K562 (cell line): ENCODE data around the gene NMS. TPM values are rescaled to one million over a fixed set of nuclear protein-coding genes. Genes with fewer than 3 reads are reported as not detected.

Source experiments
- ATAC-seq: fragments of 200-7000 bp; cut with Tn5 transposase; 3 replicates; pipeline ENCODE4 v1.9.1; 2020; ENCODE audit warnings: moderate library complexity
- BruUV-seq: library from RNA; stranded (reverse); fragments of 400-500 nt; replicated peaks from 2 replicates; lab custom pipeline; 2021; lab: Mats Ljungman, UMichigan
- CTCF ChIA-PET: fragments of 300-600 bp; formaldehyde crosslinking; extraction: SDS; loops from one replicate; lab custom pipeline; 2021; ENCODE audit warnings: low intra/inter-chr PET ratio; lab: Yijun Ruan, JAX
- POLR2A ChIA-PET: fragments of 300-600, 350-650 bp; sonication (Branson Sonifier 250); formaldehyde crosslinking; extraction: SDS; loops from one replicate; lab custom pipeline; 2021; ENCODE audit warnings: antibody characterized with exemption, inconsistent platforms; lab: Yijun Ruan, JAX
- DNase-seq, 4 experiments: peaks; one replicate each; pipeline versions ENCODE4 v3.0.0 to v3.0.0-alpha.2; 2011 to 2018; ENCODE audit warnings: low spot score in 3 of 4, mixed read lengths in 3 of 4; ENCODE audit errors: extremely low read depth in 1 of 4
- FAIRE-seq: peaks from 2 replicates; lab custom pipeline; 2011; peaks lifted over from hg19 to GRCh38; lab: Jason Lieb, UNC
- H2AFZ ChIP-seq: 2 replicates; pipeline ENCODE4 v1.6.0; 2011; ENCODE audit warnings: low read depth, low read length, control low read depth, inconsistent platforms
- H3K27ac ChIP-seq: fragments of 200-600 bp; 3 replicates; pipeline ENCODE4 v1.8.0; 2011; ENCODE audit warnings: low read depth, mild to moderate bottlenecking, control low read depth, inconsistent platforms, low read length, moderate library complexity, mixed read lengths; ENCODE audit errors: extremely low read depth
- H3K27me3 ChIP-seq, 2 experiments: fragments of 300-600 bp in 1 of 2; 2 replicates in 1 of 2; 3 replicates in 1 of 2; pipeline versions ENCODE4 v1.6.0 to v1.8.0; 2011; ENCODE audit warnings: inconsistent platforms in 2 of 2, low read length in 2 of 2, mild to moderate bottlenecking in 1 of 2, mixed read lengths in 1 of 2, moderate library complexity in 1 of 2; ENCODE audit not compliant: control insufficient read depth in 2 of 2, insufficient read depth in 2 of 2
- H3K36me3 ChIP-seq: fragments of 300-600 bp; 3 replicates; pipeline ENCODE4 v1.8.0; 2011; ENCODE audit warnings: mild to moderate bottlenecking, low read length, inconsistent platforms; ENCODE audit not compliant: control insufficient read depth, insufficient read depth
- H3K4me1 ChIP-seq, 2 experiments: fragments of 200-600 bp in 1 of 2; replicated peaks in 1 of 2; 2 replicates in 1 of 2; 3 replicates in 1 of 2; pipeline versions ENCODE4 v1.5.1 to v1.8.0; 2011; ENCODE audit warnings: inconsistent platforms in 2 of 2, low read length in 2 of 2, mild to moderate bottlenecking in 1 of 2, mixed read lengths in 1 of 2, moderate library complexity in 1 of 2; ENCODE audit not compliant: control insufficient read depth in 2 of 2, insufficient read depth in 2 of 2
- H3K4me2 ChIP-seq: 2 replicates; pipeline ENCODE4 v1.6.1; 2011; ENCODE audit warnings: low read length, control low read depth, inconsistent platforms, mixed read lengths; ENCODE audit not compliant: insufficient read depth
- H3K4me3 ChIP-seq: fragments of 200-600 bp; sonication (generic), shearing (Covaris generic); 2 replicates; pipeline ENCODE4 v1.5.1; 2016; ENCODE audit warnings: control low read depth, inconsistent platforms
- H3K79me2 ChIP-seq: fragments of 200-600 bp; 3 replicates; pipeline ENCODE4 v1.8.0; 2011; ENCODE audit warnings: low read length, inconsistent platforms; ENCODE audit not compliant: control insufficient read depth, insufficient read depth
- H3K9ac ChIP-seq, 2 experiments: 2 replicates each; pipeline versions ENCODE4 v1.6.0 to v1.6.1; 2011; ENCODE audit warnings: low read depth in 2 of 2, low read length in 2 of 2, control low read depth in 1 of 2, inconsistent platforms in 1 of 2, mild to moderate bottlenecking in 1 of 2, mixed read lengths in 1 of 2; ENCODE audit not compliant: insufficient read depth in 1 of 2
- H3K9me1 ChIP-seq: one replicate; pipeline ENCODE4 v1.6.0; 2011; ENCODE audit warnings: inconsistent platforms, mild to moderate bottlenecking, low read length, moderate library complexity; ENCODE audit not compliant: control insufficient read depth, insufficient read depth
- H3K9me3 ChIP-seq: replicated peaks from 2 replicates; pipeline ENCODE4 v1.5.1; 2011; ENCODE audit warnings: low read depth, low read length, inconsistent platforms; ENCODE audit not compliant: control insufficient read depth, insufficient read depth
- H4K20me1 ChIP-seq: replicated peaks from 2 replicates; pipeline ENCODE4 v1.6.1; 2011; ENCODE audit warnings: low read length, inconsistent platforms, mixed read lengths; ENCODE audit not compliant: control insufficient read depth, insufficient read depth
- DPF2 ChIP-seq: fragments of 450-650 bp; IDR thresholded peaks from 2 replicates; pipeline ENCODE4 v1.6.1; 2016
- ESRRA ChIP-seq: fragments of 450-650 bp; IDR thresholded peaks from 2 replicates; pipeline ENCODE4 v1.6.1; 2014; ENCODE audit warnings: low read depth, mild to moderate bottlenecking, moderate library complexity, borderline replicate concordance
- FOXM1 ChIP-seq, 2 experiments: fragments of 450-650 bp in 1 of 2; sonication (generic) in 1 of 2; formaldehyde crosslinking in 1 of 2; IDR thresholded peaks; 2 replicates each; pipeline versions ENCODE4 v1.6.1 to v1.9.0; 2017 to 2022; ENCODE audit warnings: low read depth in 2 of 2, mild to moderate bottlenecking in 2 of 2, missing genetic modification reagents in 1 of 2, moderate library complexity in 1 of 2
- HNRNPH1 ChIP-seq: fragments of 200-400 bp; formaldehyde crosslinking; optimal IDR thresholded peaks from 2 replicates; pipeline ENCODE3; 2017; ENCODE audit warnings: low read depth, mild to moderate bottlenecking, low read length, moderate library complexity
- MAFK ChIP-seq: IDR thresholded peaks from 2 replicates; pipeline ENCODE4 v1.6.1; 2011; ENCODE audit warnings: low read length, improper control_type of control experiment
- MXI1 ChIP-seq: IDR thresholded peaks from 2 replicates; pipeline ENCODE4 v1.6.1; 2011; ENCODE audit warnings: low read depth, mild to moderate bottlenecking, improper control_type of control experiment, low read length
- NELFE ChIP-seq: IDR thresholded peaks from 2 replicates; pipeline ENCODE4 v1.6.1; 2011; ENCODE audit warnings: mild to moderate bottlenecking; ENCODE audit not compliant: insufficient read depth, insufficient read length
- NFE2L1 ChIP-seq: fragments of 450-650 bp; IDR thresholded peaks from 2 replicates; pipeline ENCODE4 v1.6.1; 2016; ENCODE audit warnings: missing genetic modification characterization, low read depth, mild to moderate bottlenecking, missing compliant biosample characterization, moderate library complexity, borderline replicate concordance
- PURB ChIP-seq: sonication (generic); formaldehyde crosslinking; IDR thresholded peaks from 2 replicates; pipeline ENCODE4 v1.9.0; 2021; ENCODE audit warnings: low read depth, mild to moderate bottlenecking, missing genetic modification reagents
- TFAM ChIP-seq: fragments of 250-450 bp; sonication (Bioruptor Pico); conservative IDR thresholded peaks from 2 replicates; pipeline ENCODE4 v1.5.0; 2021; ENCODE audit warnings: mild to moderate bottlenecking, moderate library complexity
- ZEB2 ChIP-seq: fragments of 450-650 bp; IDR thresholded peaks from 2 replicates; pipeline ENCODE4 v1.6.1; 2016
- ZNF212 ChIP-seq: fragments of 450-650 bp; formaldehyde crosslinking; IDR thresholded peaks from 2 replicates; pipeline ENCODE4 v1.4.0; 2020; ENCODE audit warnings: mild to moderate bottlenecking
- WGBS: fragments of 100-300 bp; shearing (Covaris generic); methylation state at CpG from one replicate; pipeline ENCODE4 v1.1.6; 2016; ENCODE audit warnings: low coverage, mixed read lengths; ENCODE audit not compliant: insufficient coverage; ENCODE audit errors: missing lambda C conversion rate; 5-methylcytosine and 5-hydroxymethylcytosine counted together
- in situ Hi-C: fragments of 300-500 bp; cut with MboI; formaldehyde crosslinking; loops from 4 replicates; pipeline ENCODE4 v1.15.0; 2018; ENCODE audit warnings: inconsistent platforms, mixed read lengths
- intact Hi-C: fragments of 100-400 bp; cut with micrococcal nuclease; formaldehyde crosslinking; loops from 2 replicates; pipeline ENCODE4 v1.14.2; 2022
- polyA plus RNA-seq, 8 experiments: library from polyadenylated mRNA; depleted of rRNA in 4 of 8; stranded (reverse) in 5 of 8; unstranded in 3 of 8; fragments of >200 nt; fragmentation: Nextera tagmentation in 2 of 8; fragmentation: Illumina TruSeq in 1 of 8; extraction: Ambion mirVana in 2 of 8; extraction: Trizol in 1 of 8; gene quantifications; 2 replicates each; pipeline versions ENCODE4 v1.2.1 to v1.2.3, GENCODE V29; 2011 to 2014; ENCODE audit warnings: inconsistent platforms in 1 of 8, missing spikeins in 1 of 8
- total RNA-seq, 7 experiments: library from RNA; depleted of rRNA in 6 of 7; stranded (reverse); fragments of >200 nt in 6 of 7; fragmentation: Illumina TruSeq in 2 of 7; extraction: Trizol in 2 of 7; gene quantifications; 2 replicates each; pipeline versions ENCODE4 v1.2.1 to v1.2.3, GENCODE V29; 2011 to 2021; ENCODE audit warnings: low replicate concordance in 1 of 7
- TF ChIP-seq, protein P1 (sequence below), 2 experiments: fragments of 450-650 bp; IDR thresholded peaks; 2 replicates each; pipeline ENCODE4 v1.6.1; 2016; ENCODE audit warnings: mild to moderate bottlenecking in 2 of 2, borderline replicate concordance in 1 of 2, low read depth in 1 of 2, moderate library complexity in 1 of 2
- TF ChIP-seq, protein P2 (sequence below): fragments of 450-650 bp; IDR thresholded peaks from 2 replicates; pipeline ENCODE4 v1.6.1; 2016; ENCODE audit warnings: low read depth, mild to moderate bottlenecking, moderate library complexity

Gene NMS
- total and polyA plus RNA-seq, 9 of the 15 experiments (the other 6 are each of a cell fraction or from before 2014, with no cell fraction given) = not detected

DNA sequence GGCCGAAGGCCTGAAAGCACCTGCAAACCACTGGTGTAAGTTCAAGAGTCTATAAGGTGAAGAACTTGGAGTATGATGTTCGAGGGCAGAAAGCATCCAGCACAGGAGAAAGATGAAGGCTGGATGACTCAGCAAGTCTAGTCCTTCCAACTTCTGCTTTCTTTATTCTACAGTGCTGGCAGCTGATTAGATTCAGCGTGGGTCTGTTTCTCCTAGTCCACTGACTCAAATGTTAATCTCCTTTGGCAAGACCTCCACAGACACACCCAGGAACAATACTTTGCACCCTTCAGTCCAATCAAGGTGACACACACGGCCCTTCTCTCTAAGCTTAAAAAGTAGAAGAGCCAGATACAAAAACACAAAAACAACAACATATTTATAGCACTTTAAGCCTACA is 43.4 kb downstream of the NMS start:
- H3K9me1 ChIP-seq = no peaks in the 10 kb centered on the region
- no peak overlapping the region for H3K9ac ChIP-seq
- H3K4me3 ChIP-seq = no peak overlapping the region
- 2% methylated on average over 4 of the region's 4 CpGs for WGBS
- H3K4me1 ChIP-seq = peaks cover 4 to 13% of the 10 kb centered on the region in 2 experiments; a peak in 3 of 5 replicates
- H2AFZ ChIP-seq = 0 out of 2 replicates have a peak overlapping the region, but pooled peaks have one; percentile 41
- peak overlapping the region; percentile 35; the same call in 1 of the 2 replicates for H3K4me2 ChIP-seq
- no peaks in the 10 kb centered on the region for H3K9me3 ChIP-seq
- ATAC-seq (peak; percentile 95), FAIRE-seq (peak; percentile 91), DNase-seq (peak in 3 of 4 experiments; percentile 18 to 83 (median 62))
- H3K27ac ChIP-seq = 0 out of 3 replicates have a peak overlapping the region, but pooled peaks have one; percentile 57
- intact Hi-C loops = no loop called here
- H3K27me3 ChIP-seq = no peaks in the 10 kb centered on the region
- ChIA-PET CTCF (no interaction called here), POLR2A (interaction anchor here (0.6 to 1.0 kb wide), 3 partner anchors 13 to 1422 kb away, joined by 3 read pairs; no protein-coding TSS in a partner anchor)
- no TSS peak for BruUV-seq
- H3K79me2 ChIP-seq = no peaks in the 10 kb centered on the region
- peaks cover 2% of the 10 kb centered on the region; the same call in 1 of the 2 replicates for H4K20me1 ChIP-seq
- no peaks in the 10 kb centered on the region for H3K36me3 ChIP-seq
- in situ Hi-C loops = no loop called here
- peak; percentile 97 for TF ChIP-seq NFE2L1 (tag)
- TF ChIP-seq MAFK = peak; percentile 95
- TF ChIP-seq DPF2 = peak; percentile 91
- TF ChIP-seq, protein P1, sequence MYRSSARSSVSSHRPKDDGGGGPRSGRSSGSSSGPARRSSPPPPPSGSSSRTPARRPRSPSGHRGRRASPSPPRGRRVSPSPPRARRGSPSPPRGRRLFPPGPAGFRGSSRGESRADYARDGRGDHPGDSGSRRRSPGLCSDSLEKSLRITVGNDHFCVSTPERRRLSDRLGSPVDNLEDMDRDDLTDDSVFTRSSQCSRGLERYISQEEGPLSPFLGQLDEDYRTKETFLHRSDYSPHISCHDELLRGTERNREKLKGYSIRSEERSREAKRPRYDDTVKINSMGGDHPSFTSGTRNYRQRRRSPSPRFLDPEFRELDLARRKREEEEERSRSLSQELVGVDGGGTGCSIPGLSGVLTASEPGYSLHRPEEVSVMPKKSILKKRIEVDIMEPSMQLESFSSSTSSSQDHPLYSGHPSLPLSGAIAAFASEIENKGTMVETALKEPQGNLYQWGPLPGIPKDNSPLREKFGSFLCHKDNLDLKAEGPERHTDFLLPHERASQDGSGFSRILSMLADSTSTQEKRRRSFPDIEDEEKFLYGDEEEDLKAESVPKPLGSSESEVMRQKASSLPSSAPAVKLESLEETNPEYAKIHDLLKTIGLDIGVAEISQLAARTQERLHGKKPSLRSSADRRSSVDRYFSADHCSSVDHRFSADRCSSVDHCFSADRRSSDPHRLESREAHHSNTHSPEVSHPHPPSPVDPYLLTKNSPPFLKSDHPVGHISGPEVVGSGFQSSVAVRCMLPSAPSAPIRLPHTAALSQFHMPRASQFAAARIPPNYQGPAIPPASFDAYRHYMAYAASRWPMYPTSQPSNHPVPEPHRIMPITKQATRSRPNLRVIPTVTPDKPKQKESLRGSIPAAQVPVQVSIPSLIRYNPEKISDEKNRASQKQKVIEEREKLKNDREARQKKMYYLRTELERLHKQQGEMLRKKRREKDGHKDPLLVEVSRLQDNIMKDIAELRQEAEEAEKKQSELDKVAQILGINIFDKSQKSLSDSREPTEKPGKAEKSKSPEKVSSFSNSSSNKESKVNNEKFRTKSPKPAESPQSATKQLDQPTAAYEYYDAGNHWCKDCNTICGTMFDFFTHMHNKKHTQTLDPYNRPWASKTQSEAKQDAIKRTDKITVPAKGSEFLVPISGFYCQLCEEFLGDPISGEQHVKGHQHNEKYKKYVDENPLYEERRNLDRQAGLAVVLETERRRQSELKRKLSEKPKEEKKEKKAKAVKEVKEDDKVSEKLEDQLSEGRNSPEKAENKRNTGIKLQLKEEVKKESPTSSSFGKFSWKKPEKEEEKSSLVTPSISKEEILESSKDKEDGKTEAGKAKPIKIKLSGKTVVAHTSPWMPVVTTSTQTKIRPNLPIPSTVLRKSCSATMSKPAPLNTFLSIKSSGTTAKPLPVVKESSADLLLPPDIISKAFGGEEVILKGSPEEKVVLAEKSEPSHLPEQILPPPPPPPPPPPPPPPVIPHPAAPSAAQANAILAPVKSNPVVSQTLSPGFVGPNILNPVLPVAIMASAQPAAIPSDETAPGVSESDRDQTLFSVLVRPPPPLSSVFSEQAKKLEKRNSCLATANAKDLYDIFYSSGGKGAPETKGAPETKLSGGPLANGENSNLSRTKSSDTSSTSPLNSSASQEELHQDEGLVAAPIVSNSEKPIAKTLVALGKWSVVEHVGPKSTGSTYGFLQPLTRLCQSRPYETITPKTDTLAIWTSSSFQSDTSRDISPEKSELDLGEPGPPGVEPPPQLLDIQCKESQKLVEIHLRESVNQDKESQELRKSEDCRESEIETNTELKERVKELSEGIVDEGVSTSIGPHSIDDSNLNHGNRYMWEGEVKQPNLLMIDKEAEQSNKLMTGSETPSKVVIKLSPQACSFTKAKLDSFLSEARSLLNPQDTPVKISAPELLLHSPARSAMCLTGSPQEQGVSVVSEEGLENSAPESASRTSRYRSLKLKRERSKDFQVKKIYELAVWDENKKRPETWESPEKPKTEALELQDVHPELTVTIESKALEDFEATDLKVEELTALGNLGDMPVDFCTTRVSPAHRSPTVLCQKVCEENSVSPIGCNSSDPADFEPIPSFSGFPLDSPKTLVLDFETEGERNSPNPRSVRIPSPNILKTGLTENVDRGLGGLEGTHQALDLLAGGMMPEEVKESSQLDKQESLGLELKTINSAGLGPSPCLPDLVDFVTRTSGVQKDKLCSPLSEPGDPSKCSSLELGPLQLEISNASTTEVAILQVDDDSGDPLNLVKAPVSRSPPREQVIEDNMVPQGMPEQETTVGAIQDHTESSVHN (IDR thresholded peaks at IDR 0.05; ENCODE audit: borderline replicate concordance in 1 of 2, low read depth in 1 of 2) = no peak
- TF ChIP-seq HNRNPH1 = no peak
- no peak for TF ChIP-seq NELFE
- no peak for TF ChIP-seq TFAM
- TF ChIP-seq ZEB2 = peak; percentile 31; the same call in 1 of the 2 replicates
- TF ChIP-seq ZNF212 (CRISPR knock-in tag) = no peak
- TF ChIP-seq FOXM1 (IDR thresholded peaks at IDR 0.05; ENCODE audit: low read depth) = peak; percentile 55; the same call in 1 of the 2 replicates
- TF ChIP-seq FOXM1 (CRISPR knock-in tag; IDR thresholded peaks at IDR 0.05; ENCODE audit: low read depth) = no peak
- TF ChIP-seq, protein P2, sequence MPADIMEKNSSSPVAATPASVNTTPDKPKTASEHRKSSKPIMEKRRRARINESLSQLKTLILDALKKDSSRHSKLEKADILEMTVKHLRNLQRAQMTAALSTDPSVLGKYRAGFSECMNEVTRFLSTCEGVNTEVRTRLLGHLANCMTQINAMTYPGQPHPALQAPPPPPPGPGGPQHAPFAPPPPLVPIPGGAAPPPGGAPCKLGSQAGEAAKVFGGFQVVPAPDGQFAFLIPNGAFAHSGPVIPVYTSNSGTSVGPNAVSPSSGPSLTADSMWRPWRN = no peak
- no peak for TF ChIP-seq MXI1
- TF ChIP-seq ESRRA = 0 out of 2 replicates have a peak, but pooled peaks have one; percentile 13
- TF ChIP-seq PURB (CRISPR knock-in tag) = no peak
